GM12878 (cell line): ENCODE results near the gene MIAT. TPM values are rescaled to one million over a fixed set of nuclear protein-coding genes. Genes with fewer than 3 reads are reported as not detected.

Source experiments
- ATAC-seq: fragments of 200-7000 bp; cut with Tn5 transposase; 3 replicates; pipeline ENCODE4 v1.9.1; 2020; ENCODE audit warnings: mild to moderate bottlenecking, moderate library complexity
- BruUV-seq: library from RNA; stranded (reverse); fragments of 400-500 nt; replicated peaks from 2 replicates; lab custom pipeline; 2021; lab: Mats Ljungman, UMichigan
- CTCF ChIA-PET: fragments of 300-600 bp; sonication (Branson Sonifier 250); formaldehyde crosslinking; extraction: SDS; loops from one replicate; lab custom pipeline; 2021; ENCODE audit warnings: inconsistent platforms; lab: Yijun Ruan, JAX
- POLR2A ChIA-PET: fragments of 350-600 bp; formaldehyde crosslinking; extraction: SDS; loops from one replicate; lab custom pipeline; 2021; ENCODE audit warnings: inconsistent platforms; lab: Charles Lee
- RAD21 ChIA-PET: fragments of 300-600 bp; sonication (Branson Sonifier 250); formaldehyde crosslinking; loops from one replicate; lab custom pipeline; 2023; ENCODE audit warnings: antibody characterized with exemption; ENCODE audit not compliant: unreplicated experiment; lab: Charles Lee
- SMC1A ChIA-PET: fragments of 300-600 bp; sonication (Branson Sonifier 250); formaldehyde crosslinking; loops from one replicate; lab custom pipeline; 2023; ENCODE audit not compliant: unreplicated experiment, uncharacterized antibody; lab: Charles Lee
- DNase-seq: peaks from one replicate; pipeline ENCODE4 v3.0.0-alpha.2; 2011; ENCODE audit warnings: low read depth, low spot score
- FAIRE-seq: peaks from 3 replicates; lab custom pipeline; 2011; peaks lifted over from hg19 to GRCh38; lab: Jason Lieb, UNC
- H2AFZ ChIP-seq: 2 replicates; pipeline ENCODE4 v1.6.0; 2011; ENCODE audit warnings: low read depth, low read length, control low read depth; ENCODE audit not compliant: control insufficient read depth
- H3K27ac ChIP-seq: 2 replicates; pipeline ENCODE4 v1.5.1; 2011; ENCODE audit warnings: control low read depth; ENCODE audit not compliant: control insufficient read depth, insufficient read depth
- H3K27me3 ChIP-seq, 2 experiments: replicated peaks in 1 of 2; 2 replicates each; pipeline versions ENCODE4 v1.6.0 to v1.6.1; 2011; ENCODE audit warnings: low read length in 1 of 2; ENCODE audit not compliant: control insufficient read depth in 2 of 2, insufficient read depth in 2 of 2
- H3K36me3 ChIP-seq, 2 experiments: 2 replicates each; pipeline ENCODE4 v1.5.1; 2011; ENCODE audit warnings: low read length in 1 of 2; ENCODE audit not compliant: control insufficient read depth in 2 of 2, insufficient read depth in 2 of 2
- H3K4me1 ChIP-seq: 2 replicates; pipeline ENCODE4 v1.6.1; 2011; ENCODE audit warnings: mild to moderate bottlenecking, low read length, moderate library complexity, mixed read lengths; ENCODE audit not compliant: control insufficient read depth, insufficient read depth
- H3K4me2 ChIP-seq: 2 replicates; pipeline ENCODE4 v1.6.0; 2011; ENCODE audit warnings: control low read depth; ENCODE audit not compliant: control insufficient read depth, insufficient read depth
- H3K4me3 ChIP-seq: fragments of 200-600 bp; sonication (generic); 2 replicates; pipeline ENCODE4 v1.5.1; 2016
- H3K79me2 ChIP-seq: 2 replicates; pipeline ENCODE4 v1.6.0; 2011; ENCODE audit warnings: low read length; ENCODE audit not compliant: control insufficient read depth, insufficient read depth
- H3K9ac ChIP-seq: 2 replicates; pipeline ENCODE4 v1.8.0; 2011; ENCODE audit warnings: low read length, control low read depth, mixed read lengths; ENCODE audit not compliant: control insufficient read depth, insufficient read depth
- H3K9me3 ChIP-seq: replicated peaks from 3 replicates; pipeline ENCODE4 v1.5.1; 2011; ENCODE audit warnings: mild to moderate bottlenecking, low read length; ENCODE audit not compliant: control insufficient read depth, insufficient read depth
- H4K20me1 ChIP-seq: 2 replicates; pipeline ENCODE4 v1.6.0; 2011; ENCODE audit not compliant: control insufficient read depth, insufficient read depth
- BACH1 ChIP-seq: fragments of 450-650 bp; IDR thresholded peaks from 2 replicates; pipeline ENCODE4 v1.6.1; 2017; ENCODE audit warnings: mild to moderate bottlenecking, borderline replicate concordance
- CHD2 ChIP-seq: IDR thresholded peaks from 2 replicates; pipeline ENCODE4 v1.6.1; 2011; ENCODE audit warnings: low read depth, low read length, improper control_type of control experiment, borderline replicate concordance
- HDAC2 ChIP-seq: fragments of 200-600 bp; sonication (generic); IDR thresholded peaks from 2 replicates; pipeline ENCODE4 v1.6.1; 2017
- RUNX3 ChIP-seq: IDR thresholded peaks from 2 replicates; pipeline ENCODE4 v1.6.1; 2012; ENCODE audit warnings: low read length, inconsistent platforms
- SPI1 ChIP-seq: IDR thresholded peaks from 2 replicates; pipeline ENCODE4 v1.6.1; 2011; ENCODE audit warnings: low read depth, mild to moderate bottlenecking, low read length, moderate library complexity, borderline replicate concordance; ENCODE audit not compliant: insufficient read depth
- SREBF1 ChIP-seq: IDR thresholded peaks from 2 replicates; pipeline ENCODE4 v1.6.1; 2012; ENCODE audit warnings: mild to moderate bottlenecking, low read length
- STAT3 ChIP-seq: IDR thresholded peaks from 2 replicates; pipeline ENCODE4 v1.6.1; 2011; ENCODE audit warnings: low read depth, low read length, improper control_type of control experiment
- ZBTB40 ChIP-seq: fragments of 450-650 bp; IDR thresholded peaks from 2 replicates; pipeline ENCODE4 v1.6.1; 2016; ENCODE audit warnings: mild to moderate bottlenecking, moderate library complexity, borderline replicate concordance
- WGBS: methylation state at CpG from one replicate; pipeline ENCODE4 v1.1.6; 2016; ENCODE audit warnings: low lambda C conversion rate; ENCODE audit not compliant: insufficient replicate concordance, insufficient coverage; ENCODE audit errors: missing lambda C conversion rate; 5-methylcytosine and 5-hydroxymethylcytosine counted together
- in situ Hi-C: fragments of 300-500 bp; cut with MboI; formaldehyde crosslinking; loops from 9 replicates; pipeline ENCODE4 v1.14.3; 2018; ENCODE audit warnings: mixed read lengths
- intact Hi-C: fragments of 100-400 bp; cut with micrococcal nuclease; formaldehyde crosslinking; loops from one replicate; pipeline ENCODE4 v1.14.2; 2022; ENCODE audit not compliant: unreplicated experiment
- polyA plus RNA-seq, 11 experiments: library from polyadenylated mRNA; depleted of rRNA in 4 of 11; unstranded in 6 of 11; stranded (reverse) in 5 of 11; fragments of >200 nt; fragmentation: Nextera tagmentation in 4 of 11; fragmentation: Illumina TruSeq in 1 of 11; extraction: Ambion mirVana in 4 of 11; extraction: Trizol in 1 of 11; gene quantifications; 1 replicate in 1 of 11; 2 replicates in 10 of 11; pipeline versions ENCODE4 v1.2.1 to v1.2.3, GENCODE V29; 2011 to 2016; ENCODE audit warnings: inconsistent platforms in 2 of 11, missing spikeins in 2 of 11, low read depth in 1 of 11
- total RNA-seq, 4 experiments: library from RNA; depleted of rRNA in 3 of 4; stranded (reverse); fragments of >200 nt in 3 of 4; fragmentation: Illumina TruSeq in 1 of 4; extraction: Trizol in 1 of 4; gene quantifications; 2 replicates each; pipeline versions ENCODE4 v1.2.1 to v1.2.3, GENCODE V29; 2013 to 2021
- TF ChIP-seq, protein P1 (sequence below): fragments of 450-650 bp; IDR thresholded peaks from 2 replicates; pipeline ENCODE4 v1.6.1; 2018; ENCODE audit warnings: mild to moderate bottlenecking, low read depth, moderate library complexity; ENCODE audit not compliant: partially characterized antibody

The MIAT gene
- total and polyA plus RNA-seq, 10 of the 15 experiments (the other 5 are each of a cell fraction or from before 2014, with no cell fraction given), result 0.39 to 13.7 (median 4.6) TPM

- no peak for DNase-seq
- Histone ChIP-seq H4K20me1 (no peaks in the 10 kb centered on the region), H3K27ac (no peak overlapping the region), H3K79me2 (no peaks in the 10 kb centered on the region), H3K4me3 (no peak overlapping the region), H3K9me3 (no peaks in the 10 kb centered on the region), H3K36me3 (no peaks in the 10 kb centered on the region), H2AFZ (peak overlapping the region; percentile 6; the same call in 1 of the 2 replicates)
- BruUV-seq, result no TSS peak
- FAIRE-seq, result no peak
- ChIA-PET POLR2A (interaction anchor here (0.6 to 1.0 kb wide), 2 partner anchors 9 to 143 kb away, joined by 3 to 5 read pairs; no protein-coding TSS in a partner anchor), RAD21 (interaction anchor here (1.5 kb wide), 1 partner anchor 181 kb away, joined by 3 read pairs; no protein-coding TSS in a partner anchor), CTCF (interaction anchor here (0.6 to 5.4 kb wide), 7 partner anchors 11 to 296 kb away, joined by 3 to 44 read pairs (median 12); partner anchors contain the start of genes HPS4 and SRRD), SMC1A (interaction anchor here (1.1 kb wide), 1 partner anchor 204 kb away, joined by 3 read pairs; no protein-coding TSS in a partner anchor)
- no peak for ATAC-seq
- 24% methylated on average over 9 of the region's 9 CpGs for WGBS
- in situ Hi-C loops, result no loop called here
- no peak for TF ChIP-seq HDAC2
- no peak for TF ChIP-seq STAT3
- peak; percentile 38 for TF ChIP-seq RUNX3
- TF ChIP-seq BACH1, result no peak
- no peak for TF ChIP-seq SREBF1
- TF ChIP-seq ZBTB40, result peak; percentile 67
- peak; percentile 47; the same call in 1 of the 2 replicates for TF ChIP-seq SPI1
- TF ChIP-seq, protein P1, sequence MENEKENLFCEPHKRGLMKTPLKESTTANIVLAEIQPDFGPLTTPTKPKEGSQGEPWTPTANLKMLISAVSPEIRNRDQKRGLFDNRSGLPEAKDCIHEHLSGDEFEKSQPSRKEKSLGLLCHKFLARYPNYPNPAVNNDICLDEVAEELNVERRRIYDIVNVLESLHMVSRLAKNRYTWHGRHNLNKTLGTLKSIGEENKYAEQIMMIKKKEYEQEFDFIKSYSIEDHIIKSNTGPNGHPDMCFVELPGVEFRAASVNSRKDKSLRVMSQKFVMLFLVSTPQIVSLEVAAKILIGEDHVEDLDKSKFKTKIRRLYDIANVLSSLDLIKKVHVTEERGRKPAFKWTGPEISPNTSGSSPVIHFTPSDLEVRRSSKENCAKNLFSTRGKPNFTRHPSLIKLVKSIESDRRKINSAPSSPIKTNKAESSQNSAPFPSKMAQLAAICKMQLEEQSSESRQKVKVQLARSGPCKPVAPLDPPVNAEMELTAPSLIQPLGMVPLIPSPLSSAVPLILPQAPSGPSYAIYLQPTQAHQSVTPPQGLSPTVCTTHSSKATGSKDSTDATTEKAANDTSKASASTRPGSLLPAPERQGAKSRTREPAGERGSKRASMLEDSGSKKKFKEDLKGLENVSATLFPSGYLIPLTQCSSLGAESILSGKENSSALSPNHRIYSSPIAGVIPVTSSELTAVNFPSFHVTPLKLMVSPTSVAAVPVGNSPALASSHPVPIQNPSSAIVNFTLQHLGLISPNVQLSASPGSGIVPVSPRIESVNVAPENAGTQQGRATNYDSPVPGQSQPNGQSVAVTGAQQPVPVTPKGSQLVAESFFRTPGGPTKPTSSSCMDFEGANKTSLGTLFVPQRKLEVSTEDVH, result no peak
- TF ChIP-seq CHD2, result no peak
- TF ChIP-seq, all 136 proteins: peak for 3
- peaks cover 29% of the 10 kb centered on the region for H3K4me1 ChIP-seq
- intact Hi-C loops, result no loop called here
- no peaks in the 10 kb centered on the region for H3K27me3 ChIP-seq
- H3K4me2 ChIP-seq, result no peak overlapping the region
- H3K9ac ChIP-seq, result no peak overlapping the region
These were observed 6.1 kb downstream of the MIAT start for GRCh38 chr22:26663374-26663923.
